ENCODE data around the gene NAE1. TPM values are rescaled to one million over a fixed set of nuclear protein-coding genes. Genes with fewer than 3 reads are reported as not detected.

NAE1 gene
- total and polyA plus RNA-seq, 2 donors from 2014 or later = 37.5 to 45.6 TPM

- Histone ChIP-seq H3K27me3 (ENCODE audit: control insufficient read depth, insufficient read depth, low read length) (no peaks in the 10 kb centered on the region), H3K9ac (ENCODE audit: low read length in 3 of 3) (no peak overlapping the region), H3K9me3 (ENCODE audit: control insufficient read depth in 2 of 3, insufficient read depth in 1 of 3, low read length in 3 of 3) (no peaks in the 10 kb centered on the region), H3K36me3 (ENCODE audit: control insufficient read depth in 2 of 3, insufficient read depth in 3 of 3, low read length in 3 of 3) (peaks cover 10 to 43% (median 22%) of the 10 kb centered on the region in 3 donors), H3K4me3 (ENCODE audit: low read length in 3 of 3) (no peak overlapping the region), H3K4me1 (ENCODE audit: control insufficient read depth in 2 of 3, insufficient read depth in 2 of 3, low read depth in 1 of 3, low read length in 3 of 3) (no peaks in the 10 kb centered on the region), H3K27ac (ENCODE audit: low read depth in 2 of 2, low read length in 2 of 2) (no peak overlapping the region)
- no peak for FAIRE-seq
- no peak for DNase-seq
- no peak for TF ChIP-seq CTCF (IDR thresholded peaks at IDR 0.05; ENCODE audit: borderline replicate concordance, extremely low read depth, insufficient read depth)
- intact Hi-C loops (cut with DNase I) = no loop called here
Observed at GRCh38 chr16:66814734-66815133, 16.0 kb downstream of the NAE1 start.

GRCh38 chr16:66811043-66811442 lies 19.7 kb downstream of the NAE1 start:
- no peak for DNase-seq
- intact Hi-C loops (cut with DNase I) = no loop called here
- H3K9me3 ChIP-seq (ENCODE audit: control insufficient read depth in 2 of 3, insufficient read depth in 1 of 3, low read length in 3 of 3) = no peaks in the 10 kb centered on the region
- peaks cover 5 to 37% (median 17%) of the 10 kb centered on the region in 3 donors for H3K36me3 ChIP-seq (ENCODE audit: control insufficient read depth in 2 of 3, insufficient read depth in 3 of 3, low read length in 3 of 3)
- no peak for TF ChIP-seq CTCF (IDR thresholded peaks at IDR 0.05; ENCODE audit: borderline replicate concordance, extremely low read depth, insufficient read depth)
- no peak overlapping the region for H3K4me3 ChIP-seq (ENCODE audit: low read length in 3 of 3)
- H3K27ac ChIP-seq (ENCODE audit: low read depth in 2 of 2, low read length in 2 of 2) = no peak overlapping the region
- H3K4me1 ChIP-seq (ENCODE audit: control insufficient read depth in 2 of 3, insufficient read depth in 2 of 3, low read depth in 1 of 3, low read length in 3 of 3) = no peaks in the 10 kb centered on the region
- FAIRE-seq = no peak
- no peaks in the 10 kb centered on the region for H3K27me3 ChIP-seq (ENCODE audit: control insufficient read depth, insufficient read depth, low read length)
- H3K9ac ChIP-seq (ENCODE audit: low read length in 3 of 3) = no peak overlapping the region

- TF ChIP-seq CTCF (IDR thresholded peaks at IDR 0.05; ENCODE audit: borderline replicate concordance, extremely low read depth, insufficient read depth) = no peak
- no peaks in the 10 kb centered on the region for H3K4me1 ChIP-seq (ENCODE audit: control insufficient read depth in 2 of 3, insufficient read depth in 2 of 3, low read depth in 1 of 3, low read length in 3 of 3)
- H3K27ac ChIP-seq (ENCODE audit: low read depth in 2 of 2, low read length in 2 of 2) = no peak overlapping the region
- no peaks in the 10 kb centered on the region for H3K9me3 ChIP-seq (ENCODE audit: control insufficient read depth in 2 of 3, insufficient read depth in 1 of 3, low read length in 3 of 3)
- intact Hi-C loops (cut with DNase I) = no loop called here
- no peaks in the 10 kb centered on the region for H3K27me3 ChIP-seq (ENCODE audit: control insufficient read depth, insufficient read depth, low read length)
- H3K9ac ChIP-seq (ENCODE audit: low read length in 3 of 3) = no peak overlapping the region
- no peak for DNase-seq
- peaks cover 5 to 41% (median 21%) of the 10 kb centered on the region in 3 donors for H3K36me3 ChIP-seq (ENCODE audit: control insufficient read depth in 2 of 3, insufficient read depth in 3 of 3, low read length in 3 of 3)
- no peak overlapping the region for H3K4me3 ChIP-seq (ENCODE audit: low read length in 3 of 3)
- FAIRE-seq = no peak
Observed at GRCh38 chr16:66810391-66810790, 20.4 kb downstream of the NAE1 start.

GRCh38 chr16:66809765-66810164 lies 21.0 kb downstream of the NAE1 start:
- H3K9ac ChIP-seq (ENCODE audit: low read length in 3 of 3) = no peak overlapping the region
- no peak for TF ChIP-seq CTCF (IDR thresholded peaks at IDR 0.05; ENCODE audit: borderline replicate concordance, extremely low read depth, insufficient read depth)
- H3K27me3 ChIP-seq (ENCODE audit: control insufficient read depth, insufficient read depth, low read length) = no peaks in the 10 kb centered on the region
- DNase-seq (no peak), FAIRE-seq (no peak)
- H3K27ac ChIP-seq (ENCODE audit: low read depth in 2 of 2, low read length in 2 of 2) = no peak overlapping the region
- no peaks in the 10 kb centered on the region for H3K9me3 ChIP-seq (ENCODE audit: control insufficient read depth in 2 of 3, insufficient read depth in 1 of 3, low read length in 3 of 3)
- peaks cover 5 to 42% (median 28%) of the 10 kb centered on the region in 3 donors for H3K36me3 ChIP-seq (ENCODE audit: control insufficient read depth in 2 of 3, insufficient read depth in 3 of 3, low read length in 3 of 3)
- no peak overlapping the region for H3K4me3 ChIP-seq (ENCODE audit: low read length in 3 of 3)
- intact Hi-C loops (cut with DNase I) = no loop called here
- no peaks in the 10 kb centered on the region for H3K4me1 ChIP-seq (ENCODE audit: control insufficient read depth in 2 of 3, insufficient read depth in 2 of 3, low read depth in 1 of 3, low read length in 3 of 3)

Measured in kidney (tissue), 14 donors.